ENCODE measurements around the gene IQCB1.
"Not testable (repeated sequence)": the region's sequence is repeated elsewhere in the genome, so short reads cannot be mapped to it uniquely, and the experiment has no call there.

Gene IQCB1

DNA sequence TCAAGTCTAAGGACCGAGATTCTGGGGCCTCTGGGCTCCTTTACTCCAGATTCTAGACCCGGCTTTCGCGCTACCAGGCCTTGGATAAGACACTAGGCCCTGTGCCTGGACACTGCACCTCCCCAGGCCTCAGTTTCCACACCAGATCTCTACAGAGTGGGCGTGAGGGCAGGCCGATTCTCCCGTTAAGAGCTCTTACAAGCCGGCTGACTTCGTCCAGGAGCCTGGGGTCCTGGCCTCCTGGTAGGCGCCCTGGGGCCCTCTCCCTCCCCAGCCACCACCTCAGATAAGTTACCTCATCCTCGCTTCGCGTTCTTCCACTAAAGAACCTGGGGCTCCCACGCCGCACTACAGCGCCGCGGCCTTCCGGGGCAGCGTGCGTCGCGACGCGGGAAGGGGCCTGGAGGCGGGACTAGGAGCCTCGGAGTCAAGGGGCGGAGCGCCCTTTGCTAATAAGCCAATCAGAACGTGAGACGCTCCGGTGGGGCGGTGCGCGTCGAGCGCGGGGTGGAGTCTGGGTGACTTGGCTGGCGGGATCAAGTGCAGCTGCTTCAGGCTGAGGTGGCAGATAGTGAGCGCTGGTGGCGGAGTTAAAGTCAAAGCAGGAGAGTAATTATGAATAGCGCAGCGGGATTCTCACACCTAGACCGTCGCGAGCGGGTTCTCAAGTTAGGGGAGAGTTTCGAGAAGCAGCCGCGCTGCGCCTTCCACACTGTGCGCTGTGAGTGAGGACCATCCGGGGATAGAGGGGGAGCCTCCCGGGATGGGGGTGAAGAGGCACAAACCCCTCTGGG lies at the start of gene IQCB1, which contains the start of gene EAF2:
IQCB1 (minus strand) TSS at position 390 of the 794 bp plus-strand sequence. CDS start 6,100 bp downstream, outside the sequence.
EAF2 (plus strand) TSS at position 539 of the 794 bp plus-strand sequence; CDS start at position 616, 77 bp downstream.
- peak; percentile 87 to 90 for DNase-seq (ENCODE audit: low read depth in 2 of 2, low spot score in 1 of 2)

DNA sequence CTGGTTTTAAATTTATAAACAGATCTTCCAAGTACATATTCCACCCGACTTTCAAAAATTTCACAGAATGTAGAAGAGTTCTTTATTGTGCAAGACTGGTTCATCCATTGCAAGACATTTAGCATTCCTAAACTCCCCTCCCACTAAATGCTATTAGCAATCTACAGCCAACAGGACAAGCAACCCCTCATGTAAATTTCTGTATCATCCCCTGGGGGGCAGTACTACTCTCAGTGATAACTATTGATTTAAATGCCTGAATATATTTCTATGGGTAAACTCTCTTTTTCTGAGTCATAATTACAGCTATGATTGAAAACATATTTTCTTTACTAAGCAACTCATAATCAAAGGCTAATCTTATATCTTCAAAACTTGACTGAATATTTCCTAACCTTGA lies 48.6 kb upstream of the IQCB1 start:
- DNase-seq (ENCODE audit: low read depth in 2 of 2, low spot score in 1 of 2) = no peak

DNA sequence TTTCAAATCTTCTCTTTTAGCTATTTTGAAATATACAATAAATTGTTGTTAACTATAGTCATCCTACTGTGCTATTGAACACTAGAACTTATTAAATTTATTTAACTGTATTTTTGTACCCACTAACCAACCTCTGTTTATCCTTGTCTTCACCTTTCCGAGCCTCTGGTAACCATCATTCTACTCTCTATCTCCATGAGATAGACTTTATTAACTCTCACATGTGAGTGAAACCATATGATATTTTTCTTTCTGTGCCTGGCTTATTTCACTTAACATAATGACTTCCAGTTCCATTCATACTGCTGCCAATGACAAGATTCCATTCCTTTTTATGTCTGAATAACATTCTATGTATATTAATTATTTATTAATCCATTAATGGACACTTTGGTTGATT lies 43.6 kb upstream of the IQCB1 start:
- DNase-seq (ENCODE audit: low read depth in 2 of 2, low spot score in 1 of 2) = no peak

GRCh38 chr3:121871430-121871829 lies 36.6 kb upstream of the IQCB1 start:
- no peak for DNase-seq (ENCODE audit: low read depth in 2 of 2, low spot score in 1 of 2)

DNA sequence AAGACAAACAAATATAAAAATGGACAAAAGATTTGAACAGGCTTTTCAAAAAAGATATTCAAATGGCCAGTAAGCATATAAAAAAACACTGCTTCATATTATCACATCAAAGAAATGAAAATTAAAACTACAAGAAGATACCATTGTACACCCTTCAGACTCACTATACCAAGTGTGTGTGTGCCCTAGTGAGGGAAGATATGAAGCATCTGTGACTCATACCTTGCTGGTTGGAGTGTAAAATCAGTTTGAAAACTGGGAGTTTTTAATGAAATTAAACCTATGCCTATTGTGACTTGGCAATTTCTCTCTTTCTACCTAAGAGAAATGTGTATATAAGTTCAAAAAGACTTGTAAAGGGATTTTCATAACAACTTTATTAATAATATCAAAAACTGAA lies 35.9 kb upstream of the IQCB1 start:
- DNase-seq (ENCODE audit: low read depth in 2 of 2, low spot score in 1 of 2) = no peak

DNA sequence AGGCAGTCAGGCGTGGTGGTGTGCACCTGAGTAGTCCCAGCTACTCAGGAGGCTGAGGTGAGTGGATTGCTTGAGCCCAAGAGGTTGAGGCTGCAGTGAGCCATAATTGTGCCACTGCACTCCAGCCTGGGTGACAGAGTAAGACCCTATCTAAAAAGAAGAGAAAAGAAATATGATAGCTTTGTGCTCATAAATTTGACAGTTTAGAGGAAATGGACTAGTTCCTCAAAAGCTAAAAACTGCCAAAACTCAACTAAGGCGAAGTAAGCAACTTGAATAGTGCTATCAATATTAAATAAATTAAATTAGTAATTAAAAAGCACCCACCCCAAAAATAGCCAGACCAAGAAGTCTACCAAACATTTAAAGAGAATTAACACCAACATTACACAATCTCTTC lies 34.9 kb upstream of the IQCB1 start:
- no peak for DNase-seq (ENCODE audit: low read depth in 2 of 2, low spot score in 1 of 2)

DNA sequence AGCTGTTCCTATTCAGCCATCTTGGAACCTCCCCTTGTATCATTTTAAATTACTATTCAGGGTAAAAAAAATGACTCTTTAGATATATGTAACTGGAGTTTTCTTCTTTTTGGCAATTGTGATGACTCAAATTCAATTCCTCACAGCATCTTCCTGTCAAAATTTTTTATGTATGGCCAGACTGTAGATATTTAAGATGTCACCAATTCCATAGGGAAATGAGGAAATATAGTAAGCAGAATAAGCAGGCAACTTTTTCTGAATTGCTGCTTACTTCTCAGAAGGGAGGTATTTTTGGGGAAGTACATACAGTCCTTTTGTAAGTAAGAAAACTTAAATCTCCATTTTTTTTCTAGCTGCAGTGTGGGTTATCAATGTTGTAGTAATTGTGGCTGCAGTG lies 28.9 kb upstream of the IQCB1 start:
- no peak for DNase-seq (ENCODE audit: low read depth in 2 of 2, low spot score in 1 of 2)

DNA sequence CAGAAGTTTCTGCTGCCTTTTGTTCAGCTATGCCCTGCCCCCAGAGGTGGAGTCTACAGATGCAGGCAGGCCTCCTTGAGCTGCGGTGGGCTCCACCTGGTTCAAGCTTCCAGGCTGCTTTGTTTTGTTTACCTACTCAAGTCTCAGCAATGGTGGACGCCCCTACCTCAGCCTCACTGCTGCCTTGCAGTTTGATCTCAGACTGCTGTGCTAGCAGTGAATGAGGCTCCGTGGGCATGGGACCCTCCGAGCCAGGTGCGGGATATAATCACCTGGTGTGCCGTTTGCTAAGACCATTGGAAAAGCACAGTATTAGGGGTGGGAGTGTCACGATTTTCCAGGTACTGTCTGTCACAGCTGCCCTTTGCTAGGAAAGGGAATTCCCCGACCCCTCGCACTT lies 28.4 kb upstream of the IQCB1 start:
- DNase-seq (ENCODE audit: low read depth in 2 of 2, low spot score in 1 of 2) = not testable (repeated sequence)

- DNase-seq (ENCODE audit: low read depth in 2 of 2, low spot score in 1 of 2) = not testable (repeated sequence)
Observed at GRCh38 chr3:121857778-121858177, 22.9 kb upstream of the IQCB1 start.

- no peak for DNase-seq (ENCODE audit: low read depth in 2 of 2, low spot score in 1 of 2)
Observed at GRCh38 chr3:121855555-121855954, 20.7 kb upstream of the IQCB1 start.

- DNase-seq (ENCODE audit: low read depth in 2 of 2, low spot score in 1 of 2) = no peak
Observed at GRCh38 chr3:121852256-121852655, 17.4 kb upstream of the IQCB1 start.

- DNase-seq (ENCODE audit: low read depth in 2 of 2, low spot score in 1 of 2) = no peak
Observed at GRCh38 chr3:121844892-121845291, 10.0 kb upstream of the IQCB1 start.

GRCh38 chr3:121839962-121840361 lies 5.1 kb upstream of the IQCB1 start:
- DNase-seq (ENCODE audit: low read depth in 2 of 2, low spot score in 1 of 2) = no peak

DNA sequence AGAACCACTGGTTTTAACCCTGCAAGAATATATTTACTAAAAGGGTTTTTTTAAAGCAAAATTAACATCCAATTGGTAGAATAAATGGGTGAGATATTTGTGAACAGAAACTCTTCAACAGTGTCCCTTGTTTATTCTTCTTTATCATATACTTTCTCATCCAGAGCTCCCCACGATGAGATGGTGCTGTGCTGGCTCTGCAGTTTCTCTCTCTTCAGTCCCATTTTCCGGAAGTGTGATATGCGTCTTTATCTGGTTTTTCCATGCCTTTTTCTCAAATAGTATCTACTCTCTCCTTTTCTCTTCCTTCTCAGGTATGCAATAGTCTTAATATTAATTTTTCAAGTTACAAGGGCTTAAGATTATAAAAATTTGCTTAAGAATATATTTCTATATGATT lies 1.6 kb upstream of the IQCB1 start:
- no peak for DNase-seq (ENCODE audit: low read depth in 2 of 2, low spot score in 1 of 2)

- no peak for DNase-seq (ENCODE audit: low read depth in 2 of 2, low spot score in 1 of 2)
Observed at GRCh38 chr3:121836064-121836463, 1.2 kb upstream of the IQCB1 start.

- no peak for DNase-seq (ENCODE audit: low read depth in 2 of 2, low spot score in 1 of 2)
Observed at GRCh38 chr3:121835465-121835801, 573 bp upstream of the IQCB1 start.

DNA sequence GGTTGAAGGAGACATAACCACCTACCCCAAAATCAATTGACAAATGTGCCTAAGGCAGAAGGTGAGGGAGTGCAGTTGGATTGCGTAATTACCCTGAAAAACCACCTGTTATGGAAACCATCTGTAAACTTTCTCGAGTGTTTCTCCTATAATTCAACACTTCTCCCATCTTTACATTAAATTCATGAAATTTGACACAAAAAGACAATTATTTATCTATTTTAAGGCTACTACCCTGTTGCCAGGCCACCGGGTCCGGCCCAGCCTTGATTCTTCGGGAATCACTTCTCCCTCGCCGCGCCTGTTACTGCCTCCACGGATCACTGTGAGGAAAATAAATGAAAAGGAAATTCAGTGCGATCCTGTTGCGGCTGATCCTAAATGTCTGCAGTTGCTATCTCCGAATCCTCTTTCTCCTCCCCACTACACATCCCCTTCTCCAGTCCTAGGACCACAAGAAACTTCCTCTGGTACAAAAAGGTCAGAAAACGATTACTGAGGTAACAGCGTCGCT lies 646 bp downstream of the IQCB1 start:
- no peak for DNase-seq (ENCODE audit: low read depth in 2 of 2, low spot score in 1 of 2)

GRCh38 chr3:121822973-121823372 lies 11.9 kb downstream of the IQCB1 start:
- no peak for DNase-seq (ENCODE audit: low read depth in 2 of 2, low spot score in 1 of 2)

GRCh38 chr3:121821421-121822199 lies 13.2 kb downstream of the IQCB1 start:
- no peak for DNase-seq (ENCODE audit: low read depth in 2 of 2, low spot score in 1 of 2)

DNA sequence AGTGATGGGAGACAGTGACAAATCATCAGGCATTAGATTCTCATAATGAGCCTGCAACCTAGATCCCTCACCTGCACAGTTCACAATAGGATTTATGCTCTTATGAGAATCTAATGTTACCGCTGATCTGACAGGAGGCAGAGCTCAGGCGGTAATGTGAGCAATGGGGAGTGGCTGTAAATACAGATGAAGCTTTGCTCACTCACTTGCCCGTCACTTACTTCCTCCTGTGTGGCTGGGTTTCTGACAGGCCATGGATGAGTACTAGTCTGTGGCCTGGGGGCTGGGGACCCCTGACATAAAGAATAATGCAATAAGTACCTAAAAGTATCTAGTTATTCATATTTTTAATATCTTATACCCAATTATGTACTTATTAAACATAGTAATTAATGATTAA lies 15.6 kb downstream of the IQCB1 start:
- no peak for DNase-seq (ENCODE audit: low read depth in 2 of 2, low spot score in 1 of 2)

GRCh38 chr3:121818578-121818977 lies 16.3 kb downstream of the IQCB1 start:
- DNase-seq (ENCODE audit: low read depth in 2 of 2, low spot score in 1 of 2) = no peak

DNA sequence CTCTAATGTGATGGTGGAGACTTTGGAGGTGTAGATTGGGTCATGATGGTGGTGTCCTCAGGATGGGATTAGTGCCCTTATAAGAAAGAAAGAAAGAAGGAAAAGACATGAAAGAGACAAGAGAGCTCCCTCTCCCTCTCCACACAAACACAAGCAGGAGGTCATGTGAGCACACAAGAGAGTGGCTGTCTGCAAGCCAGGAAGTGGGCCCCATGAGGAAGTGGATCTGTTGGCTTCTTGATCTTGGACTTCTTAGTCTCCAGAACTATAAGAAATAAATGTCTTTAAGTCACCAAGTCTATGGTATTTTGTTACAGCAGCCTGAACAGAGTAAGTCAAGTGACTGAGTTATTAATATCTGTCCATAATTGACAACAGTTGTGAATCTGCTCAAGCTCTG lies 17.1 kb downstream of the IQCB1 start:
- DNase-seq (ENCODE audit: low read depth in 2 of 2, low spot score in 1 of 2) = no peak

Measured in stimulated activated CD8-positive, alpha-beta memory T cell treated with anti-CD3 and anti-CD28 coated beads, Interleukin-4, amount 100 ng/mL, for 1 hour (primary cell).